Activated T-cell treated with anti-CD3 and anti-CD28 coated beads, Interleukin-2, amount 50 U/mL, for 72 hours (primary cell): Measurements from ENCODE around the gene DNAL4. TPM values are rescaled to one million over a fixed set of nuclear protein-coding genes. Genes with fewer than 3 reads are reported as not detected.

Experiments
- ATAC-seq, 2 donors: fragments of 150-1000 bp; cut with Tn5 transposase; replicated peaks in 1 of 2; 2 replicates each; pipeline ENCODE4 v1.10.0; 2021; ENCODE audit warnings: moderate library complexity in 2 of 2, mild to moderate bottlenecking in 1 of 2
- DNase-seq, 2 donors: peaks; one replicate each; pipeline ENCODE4 v3.0.0; 2021 to 2022; ENCODE audit warnings: mixed read lengths in 1 of 2
- H3K27ac Mint-ChIP-seq: one replicate; pipeline ENCODE4 v1.8.0; 2022; ENCODE audit warnings: mild to moderate bottlenecking, moderate library complexity, mixed read lengths
- H3K27me3 Mint-ChIP-seq: one replicate; pipeline ENCODE4 v1.8.0; 2022; ENCODE audit warnings: low read depth, mixed read lengths
- H3K36me3 Mint-ChIP-seq, 2 donors: one replicate each; pipeline ENCODE4 v1.8.0; 2022; ENCODE audit warnings: mixed read lengths in 2 of 2, mild to moderate bottlenecking in 1 of 2; ENCODE audit not compliant: insufficient read depth in 2 of 2
- H3K4me1 Mint-ChIP-seq: one replicate; pipeline ENCODE4 v1.8.0; 2022; ENCODE audit warnings: low read depth, mixed read lengths
- H3K4me3 Mint-ChIP-seq, 2 donors: one replicate each; pipeline ENCODE4 v1.8.0; 2022; ENCODE audit warnings: mild to moderate bottlenecking in 2 of 2, mixed read lengths in 2 of 2, moderate library complexity in 2 of 2
- H3K9me3 Mint-ChIP-seq, 2 donors: one replicate each; pipeline ENCODE4 v1.8.0; 2022; ENCODE audit warnings: mixed read lengths in 2 of 2
- total RNA-seq, 2 donors: library from RNA; stranded (reverse); gene quantifications; one replicate each; pipeline ENCODE4 v1.2.3, GENCODE V29; 2022

DNAL4 gene
- total RNA-seq, 2 donors from 2014 or later, result 10.6 to 16.6 TPM

GRCh38 chr22:38756711-38757463, 37.1 kb downstream of the DNAL4 start:
- H3K9me3 Mint-ChIP-seq, result no peaks in the 10 kb centered on the region
- H3K27me3 Mint-ChIP-seq, result no peaks in the 10 kb centered on the region
- peak overlapping the region; percentile 94 to 98 for H3K4me3 Mint-ChIP-seq
- H3K4me1 Mint-ChIP-seq, result peaks cover 57% of the 10 kb centered on the region
- peak; percentile 15 to 34 for ATAC-seq
- peaks cover 11 to 23% of the 10 kb centered on the region in 2 donors for H3K36me3 Mint-ChIP-seq
- peak; percentile 53 to 64 for DNase-seq
- peak overlapping the region; percentile 97 for H3K27ac Mint-ChIP-seq

- peak within 1 kb of the TSS; percentile 94 to 100 for H3K4me3 Mint-ChIP-seq
- no peaks in the 10 kb centered on the region for H3K27me3 Mint-ChIP-seq
- H3K27ac Mint-ChIP-seq, result peak within 1 kb of the TSS; percentile 97
- peak; percentile 79 to 82 for ATAC-seq
- peaks cover 66% of the 10 kb centered on the region for H3K4me1 Mint-ChIP-seq
- H3K9me3 Mint-ChIP-seq, result no peaks in the 10 kb centered on the region
- peaks cover 14 to 27% of the 10 kb centered on the region in 2 donors for H3K36me3 Mint-ChIP-seq
- peak; percentile 96 to 98 for DNase-seq
These were observed 37.9 kb downstream of the DNAL4 start, which contains the start of gene SUN2 for GRCh38 chr22:38755911-38756532. Gene SUN2 (minus strand): TSS chr22:38755998. CDS start chr22:38752628, 3,370 bp downstream.

GRCh38 chr22:38755155-38755910, 38.6 kb downstream of the DNAL4 start:
- Mint-ChIP-seq H3K27ac (peak overlapping the region; percentile 92), H3K9me3 (no peaks in the 10 kb centered on the region), H3K36me3 (peaks cover 16 to 27% of the 10 kb centered on the region in 2 donors), H3K27me3 (no peaks in the 10 kb centered on the region), H3K4me1 (peaks cover 70% of the 10 kb centered on the region), H3K4me3 (peak overlapping the region; percentile 93 to 100)
- DNase-seq, result peak; percentile 78 to 87
- peak; percentile 44 to 57 for ATAC-seq

- H3K4me1 Mint-ChIP-seq, result peaks cover 75% of the 10 kb centered on the region
- no peaks in the 10 kb centered on the region for H3K27me3 Mint-ChIP-seq
- H3K36me3 Mint-ChIP-seq, result peaks cover 18 to 32% of the 10 kb centered on the region in 2 donors
- DNase-seq (no peak), ATAC-seq (no peak)
- peak overlapping the region; percentile 92 for H3K27ac Mint-ChIP-seq
- peak overlapping the region; percentile 93 to 100 for H3K4me3 Mint-ChIP-seq
- no peaks in the 10 kb centered on the region for H3K9me3 Mint-ChIP-seq
These were observed 39.2 kb downstream of the DNAL4 start for GRCh38 chr22:38754751-38755154.

GRCh38 chr22:38753948-38754750, 39.8 kb downstream of the DNAL4 start:
- Mint-ChIP-seq H3K36me3 (peaks cover 18 to 36% of the 10 kb centered on the region in 2 donors), H3K4me3 (peak overlapping the region; percentile 93 to 100), H3K9me3 (no peaks in the 10 kb centered on the region), H3K27ac (peak overlapping the region; percentile 58), H3K27me3 (no peaks in the 10 kb centered on the region), H3K4me1 (peaks cover 74% of the 10 kb centered on the region)
- ATAC-seq (no peak), DNase-seq (no peak)

- H3K36me3 Mint-ChIP-seq, result peaks cover 19 to 42% of the 10 kb centered on the region in 2 donors
- ATAC-seq (peak; percentile 35), DNase-seq (peak; percentile 76 to 79)
- H3K9me3 Mint-ChIP-seq, result no peaks in the 10 kb centered on the region
- peak overlapping the region; percentile 93 to 100 for H3K4me3 Mint-ChIP-seq
- peak overlapping the region; percentile 99 for H3K27ac Mint-ChIP-seq
- peaks cover 58% of the 10 kb centered on the region for H3K4me1 Mint-ChIP-seq
- H3K27me3 Mint-ChIP-seq, result no peaks in the 10 kb centered on the region
These were observed 42.3 kb downstream of the DNAL4 start for GRCh38 chr22:38751422-38752346.

- Mint-ChIP-seq H3K36me3 (peaks cover 17 to 39% of the 10 kb centered on the region in 2 donors), H3K27ac (peak overlapping the region; percentile 99), H3K4me1 (peaks cover 54% of the 10 kb centered on the region), H3K27me3 (no peaks in the 10 kb centered on the region), H3K9me3 (no peaks in the 10 kb centered on the region), H3K4me3 (peak overlapping the region; percentile 93 to 100)
- no peak for ATAC-seq
- DNase-seq, result no peak
These were observed 42.9 kb downstream of the DNAL4 start for GRCh38 chr22:38751066-38751421.

GRCh38 chr22:38750638-38751037, 43.3 kb downstream of the DNAL4 start:
- Mint-ChIP-seq H3K4me3 (peak overlapping the region; percentile 93 to 100), H3K27me3 (no peaks in the 10 kb centered on the region), H3K36me3 (peaks cover 17 to 39% of the 10 kb centered on the region in 2 donors), H3K27ac (peak overlapping the region; percentile 99), H3K4me1 (peaks cover 54% of the 10 kb centered on the region), H3K9me3 (no peaks in the 10 kb centered on the region)
- no peak for DNase-seq
- ATAC-seq, result no peak

- ATAC-seq, result no peak
- peaks cover 17 to 42% of the 10 kb centered on the region in 2 donors for H3K36me3 Mint-ChIP-seq
- no peaks in the 10 kb centered on the region for H3K27me3 Mint-ChIP-seq
- H3K27ac Mint-ChIP-seq, result no peak overlapping the region
- H3K9me3 Mint-ChIP-seq, result no peaks in the 10 kb centered on the region
- H3K4me3 Mint-ChIP-seq, result peak overlapping the region in 1 of 2 donors; percentile 17
- H3K4me1 Mint-ChIP-seq, result peaks cover 54% of the 10 kb centered on the region
- DNase-seq, result no peak
These were observed 43.8 kb downstream of the DNAL4 start for GRCh38 chr22:38750104-38750503.

GRCh38 chr22:38748487-38749136, 45.3 kb downstream of the DNAL4 start:
- peaks cover 48% of the 10 kb centered on the region for H3K4me1 Mint-ChIP-seq
- no peak overlapping the region for H3K4me3 Mint-ChIP-seq
- ATAC-seq (no peak), DNase-seq (no peak)
- H3K36me3 Mint-ChIP-seq, result peaks cover 11 to 42% of the 10 kb centered on the region in 2 donors
- no peaks in the 10 kb centered on the region for H3K9me3 Mint-ChIP-seq
- H3K27ac Mint-ChIP-seq, result peak overlapping the region; percentile 15
- H3K27me3 Mint-ChIP-seq, result no peaks in the 10 kb centered on the region

GRCh38 chr22:38745676-38746460, 48.1 kb downstream of the DNAL4 start:
- DNase-seq, result no peak
- Mint-ChIP-seq H3K27ac (peak overlapping the region; percentile 38), H3K36me3 (peaks cover 7 to 40% of the 10 kb centered on the region in 2 donors), H3K4me3 (no peak overlapping the region), H3K9me3 (no peaks in the 10 kb centered on the region), H3K27me3 (no peaks in the 10 kb centered on the region), H3K4me1 (peaks cover 29% of the 10 kb centered on the region)
- ATAC-seq, result no peak
